ENCODE data around the gene PDXDC1. TPM values are rescaled to one million over a fixed set of nuclear protein-coding genes. Genes with fewer than 3 reads are reported as not detected.
"Not testable (repeated sequence)": the region's sequence is repeated elsewhere in the genome, so short reads cannot be mapped to it uniquely, and the experiment has no call there.

The PDXDC1 gene
- total and polyA plus RNA-seq, 2 donors (not counting 1 experiment from before 2014, with no cell fraction given), result 48.1 to 103 TPM

DNA sequence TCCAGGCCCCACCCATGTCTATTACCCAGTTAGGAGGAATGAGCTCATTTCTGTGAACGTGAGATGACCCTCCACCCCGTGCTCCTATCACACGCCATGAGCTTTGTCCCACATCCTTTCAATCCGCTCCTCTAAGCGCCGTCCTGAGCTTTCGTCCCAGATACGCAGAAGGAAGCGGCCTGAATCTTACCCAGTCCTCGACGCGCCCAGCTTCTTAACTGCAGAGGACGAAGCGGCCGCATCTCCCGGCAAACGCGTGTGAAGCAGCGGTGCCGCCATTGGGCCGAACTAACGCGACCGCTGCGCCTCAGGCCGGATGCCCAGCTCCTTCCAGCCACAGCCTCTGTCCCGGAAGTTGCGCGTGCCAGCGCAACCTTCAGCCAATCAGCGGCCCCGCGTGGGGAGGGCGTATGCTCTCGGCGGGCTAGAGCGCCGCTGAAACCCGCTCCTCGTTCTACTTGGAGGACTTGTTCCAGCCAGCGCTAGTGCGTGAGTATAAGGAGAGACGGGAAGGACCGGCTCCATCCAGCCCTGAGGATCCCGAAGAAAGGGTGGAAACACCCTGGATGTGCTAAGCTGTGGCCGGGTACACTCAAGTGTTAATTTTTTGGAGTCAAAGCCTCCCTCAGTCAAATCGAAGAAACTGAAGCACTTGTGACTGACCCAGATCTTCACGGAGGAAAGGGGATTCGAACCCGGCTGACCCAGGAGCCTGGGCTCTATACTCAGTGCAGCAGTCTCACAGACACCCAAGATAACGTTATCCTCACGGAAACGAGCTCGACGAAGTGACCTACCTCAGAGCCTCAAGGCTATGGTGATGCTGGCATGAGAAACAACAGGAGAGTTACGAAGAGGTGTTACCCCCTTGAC, 119.4 kb downstream of the PDXDC1 start, which contains the start of gene RRN3:
TSS of gene RRN3 (minus strand) at position 318 of the 873 bp plus-strand sequence. CDS start at position 279, 39 bp downstream.
- Mint-ChIP-seq H3K4me1 (peaks cover 18% of the 10 kb centered on the region), H3K4me3 (peak within 1 kb of the TSS; percentile 99), H3K27ac (peak within 1 kb of the TSS; percentile 97)
- ATAC-seq (ENCODE audit: low read depth) (peak; percentile 99), DNase-seq (peak; percentile 87)
- CTCF ChIA-PET; H4K20me1 ChIP-seq (ENCODE audit: control insufficient read depth, insufficient read depth, low read length, poor library complexity, severe bottlenecking); H3K27me3 ChIP-seq (replicated peaks in 1 of 4; ENCODE audit: control extremely low read depth in 1 of 4, control insufficient read depth in 3 of 4, insufficient read depth in 4 of 4, low read length in 3 of 4); H3K27me3 Mint-ChIP-seq; H3K9me3 Mint-ChIP-seq (ENCODE audit: insufficient read depth); H3K9me3 ChIP-seq (ENCODE audit: control extremely low read depth in 1 of 3, control insufficient read depth in 2 of 3, insufficient read depth in 1 of 3, low read length in 2 of 3): not testable (repeated sequence)
- peaks cover 3 to 17% of the 10 kb centered on the region in 2 donors for H3K4me1 ChIP-seq (ENCODE audit: control insufficient read depth in 2 of 2, insufficient read depth in 2 of 2, low read length in 2 of 2)
- peak within 1 kb of the TSS; percentile 81 for H3K9ac ChIP-seq (ENCODE audit: low read length)
- H3K36me3 ChIP-seq (replicated peaks in 1 of 2; ENCODE audit: control extremely low read depth in 1 of 2, control insufficient read depth in 1 of 2, extremely low read depth in 1 of 2, insufficient read depth in 2 of 2, low read length in 1 of 2), result peaks cover 0 to 11% of the 10 kb centered on the region in 2 experiments
- H3K4me2 ChIP-seq (replicated peaks; ENCODE audit: low read depth, low read length, poor library complexity, severe bottlenecking), result peak within 1 kb of the TSS; percentile 63
- under 1% methylated on average over 47 of the region's 56 CpGs for WGBS (ENCODE audit: insufficient coverage)
- peak within 1 kb of the TSS; percentile 59 to 82 (median 75) for H3K4me3 ChIP-seq (ENCODE audit: control extremely low read depth in 1 of 5, extremely low read depth in 1 of 5, insufficient read depth in 1 of 5, low read depth in 2 of 5, low read length in 4 of 5)
- POLR2A ChIA-PET, result interaction anchor here (0.7 kb wide), 1 partner anchor 68 kb away, joined by 3 read pairs; no protein-coding TSS in a partner anchor
- intact Hi-C loops (cut with micrococcal nuclease), result loop anchor here (10.0 kb wide), 1 partner anchor 459 kb away; the partner anchor contains the start of genes BFAR and PARN
- H3K27ac ChIP-seq (ENCODE audit: low read length in 2 of 2), result peak within 1 kb of the TSS; percentile 72 to 80
- H2AFZ ChIP-seq (ENCODE audit: insufficient read depth, low read depth, low read length, poor library complexity, severe bottlenecking), result peak within 1 kb of the TSS; percentile 96
- peaks cover 20% of the 10 kb centered on the region for H3K79me2 ChIP-seq (ENCODE audit: control insufficient read depth, insufficient read depth, low read length)

GRCh38 chr16:15096583-15096972, 121.8 kb downstream of the PDXDC1 start:
- Histone ChIP-seq H3K4me1 (ENCODE audit: control insufficient read depth in 2 of 2, insufficient read depth in 2 of 2, low read length in 2 of 2) (peaks cover 3 to 17% of the 10 kb centered on the region in 2 donors), H3K79me2 (ENCODE audit: control insufficient read depth, insufficient read depth, low read length) (peaks cover 15% of the 10 kb centered on the region)
- H3K4me3 Mint-ChIP-seq; H3K9ac ChIP-seq (ENCODE audit: low read length); ATAC-seq (ENCODE audit: low read depth); H3K9me3 ChIP-seq (ENCODE audit: control extremely low read depth in 1 of 3, control insufficient read depth in 2 of 3, insufficient read depth in 1 of 3, low read length in 2 of 3); H3K4me2 ChIP-seq (replicated peaks; ENCODE audit: low read depth, low read length, poor library complexity, severe bottlenecking); H3K27me3 ChIP-seq (replicated peaks in 1 of 4; ENCODE audit: control extremely low read depth in 1 of 4, control insufficient read depth in 3 of 4, insufficient read depth in 4 of 4, low read length in 3 of 4); H3K27ac ChIP-seq (ENCODE audit: low read length in 2 of 2); H3K27ac Mint-ChIP-seq; H4K20me1 ChIP-seq (ENCODE audit: control insufficient read depth, insufficient read depth, low read length, poor library complexity, severe bottlenecking); H3K27me3 Mint-ChIP-seq; H3K36me3 ChIP-seq (replicated peaks in 1 of 2; ENCODE audit: control extremely low read depth in 1 of 2, control insufficient read depth in 1 of 2, extremely low read depth in 1 of 2, insufficient read depth in 2 of 2, low read length in 1 of 2); POLR2A ChIA-PET; H3K4me3 ChIP-seq (ENCODE audit: control extremely low read depth in 1 of 5, extremely low read depth in 1 of 5, insufficient read depth in 1 of 5, low read depth in 2 of 5, low read length in 4 of 5); DNase-seq; CTCF ChIA-PET; H3K9me3 Mint-ChIP-seq (ENCODE audit: insufficient read depth); H2AFZ ChIP-seq (ENCODE audit: insufficient read depth, low read depth, low read length, poor library complexity, severe bottlenecking): not testable (repeated sequence)
- intact Hi-C loops (cut with micrococcal nuclease), result loop anchor here (10.0 kb wide), 1 partner anchor 462 kb away; the partner anchor contains the start of genes BFAR and PARN
- no CpG with 5 or more reads among the region's 9 CpGs for WGBS (ENCODE audit: insufficient coverage)
- H3K4me1 Mint-ChIP-seq, result peaks cover 17% of the 10 kb centered on the region

DNA sequence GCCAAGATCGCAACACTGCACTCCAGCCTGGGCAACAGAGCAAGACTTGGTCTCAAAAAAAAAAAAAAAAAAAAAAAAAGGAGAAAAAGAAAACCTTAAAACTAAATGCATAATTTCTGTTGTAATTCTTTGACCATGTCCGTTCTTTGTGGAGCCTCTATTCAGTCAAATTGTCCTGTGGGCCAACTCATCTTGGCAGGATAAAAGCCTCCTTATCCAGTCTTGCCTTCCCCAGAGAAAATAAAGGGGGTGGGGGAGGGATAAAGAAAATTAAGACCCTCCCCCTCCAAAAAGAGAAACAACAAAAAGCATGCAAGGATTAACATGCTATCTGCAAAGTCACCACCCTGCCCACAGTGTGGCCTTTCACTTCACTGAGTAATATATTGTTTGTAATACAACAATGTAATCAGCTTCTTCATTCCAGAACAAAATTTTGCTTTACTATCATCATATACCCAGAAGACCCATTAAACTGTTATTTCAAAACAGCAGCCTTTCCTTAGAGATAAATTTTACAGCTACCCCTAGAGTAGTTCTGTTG, 124.6 kb downstream of the PDXDC1 start:
- H3K4me3 ChIP-seq (ENCODE audit: control extremely low read depth in 1 of 5, extremely low read depth in 1 of 5, insufficient read depth in 1 of 5, low read depth in 2 of 5, low read length in 4 of 5); DNase-seq; H3K27ac Mint-ChIP-seq; H3K79me2 ChIP-seq (ENCODE audit: control insufficient read depth, insufficient read depth, low read length); H3K27me3 Mint-ChIP-seq; H3K27me3 ChIP-seq (replicated peaks in 1 of 4; ENCODE audit: control extremely low read depth in 1 of 4, control insufficient read depth in 3 of 4, insufficient read depth in 4 of 4, low read length in 3 of 4); H4K20me1 ChIP-seq (ENCODE audit: control insufficient read depth, insufficient read depth, low read length, poor library complexity, severe bottlenecking); POLR2A ChIA-PET; H3K27ac ChIP-seq (ENCODE audit: low read length in 2 of 2); H3K4me2 ChIP-seq (replicated peaks; ENCODE audit: low read depth, low read length, poor library complexity, severe bottlenecking); H3K36me3 ChIP-seq (replicated peaks in 1 of 2; ENCODE audit: control extremely low read depth in 1 of 2, control insufficient read depth in 1 of 2, extremely low read depth in 1 of 2, insufficient read depth in 2 of 2, low read length in 1 of 2); H3K4me1 Mint-ChIP-seq; H3K9ac ChIP-seq (ENCODE audit: low read length); H2AFZ ChIP-seq (ENCODE audit: insufficient read depth, low read depth, low read length, poor library complexity, severe bottlenecking); H3K9me3 Mint-ChIP-seq (ENCODE audit: insufficient read depth); ATAC-seq (ENCODE audit: low read depth); CTCF ChIA-PET; H3K4me3 Mint-ChIP-seq; H3K9me3 ChIP-seq (ENCODE audit: control extremely low read depth in 1 of 3, control insufficient read depth in 2 of 3, insufficient read depth in 1 of 3, low read length in 2 of 3); H3K4me1 ChIP-seq (ENCODE audit: control insufficient read depth in 2 of 2, insufficient read depth in 2 of 2, low read length in 2 of 2): not testable (repeated sequence)
- intact Hi-C loops (cut with micrococcal nuclease), result loop anchor here (10.0 kb wide), 1 partner anchor 465 kb away; the partner anchor contains the start of genes BFAR and PARN
- WGBS (ENCODE audit: insufficient coverage), result no CpG with 5 or more reads among the region's 2 CpGs

Data from B cell (primary cell).